Activated T-cell treated with anti-CD3 and anti-CD28 coated beads, Interleukin-2, amount 50 U/mL, for 72 hours (primary cell): ENCODE measurements around the gene MICAL2. TPM values are rescaled to one million over a fixed set of nuclear protein-coding genes. Genes with fewer than 3 reads are reported as not detected.
A peak's percentile ranks its signal among the peaks of the same experiment; 100 is the strongest.
"Not testable (repeated sequence)": the region's sequence is repeated elsewhere in the genome, so short reads cannot be mapped to it uniquely, and the experiment has no call there.

ENCODE experiments used
- ATAC-seq, 2 donors: fragments of 150-1000 bp; cut with Tn5 transposase; replicated peaks in 1 of 2; 2 replicates each; pipeline ENCODE4 v1.10.0; 2021; ENCODE audit warnings: moderate library complexity in 2 of 2, mild to moderate bottlenecking in 1 of 2
- DNase-seq, 2 donors: peaks; one replicate each; pipeline ENCODE4 v3.0.0; 2021 to 2022; ENCODE audit warnings: mixed read lengths in 1 of 2
- H3K27ac Mint-ChIP-seq: one replicate; pipeline ENCODE4 v1.8.0; 2022; ENCODE audit warnings: mild to moderate bottlenecking, moderate library complexity, mixed read lengths
- H3K27me3 Mint-ChIP-seq: one replicate; pipeline ENCODE4 v1.8.0; 2022; ENCODE audit warnings: low read depth, mixed read lengths
- H3K36me3 Mint-ChIP-seq, 2 donors: one replicate each; pipeline ENCODE4 v1.8.0; 2022; ENCODE audit warnings: mixed read lengths in 2 of 2, mild to moderate bottlenecking in 1 of 2; ENCODE audit not compliant: insufficient read depth in 2 of 2
- H3K4me1 Mint-ChIP-seq: one replicate; pipeline ENCODE4 v1.8.0; 2022; ENCODE audit warnings: low read depth, mixed read lengths
- H3K4me3 Mint-ChIP-seq, 2 donors: one replicate each; pipeline ENCODE4 v1.8.0; 2022; ENCODE audit warnings: mild to moderate bottlenecking in 2 of 2, mixed read lengths in 2 of 2, moderate library complexity in 2 of 2
- H3K9me3 Mint-ChIP-seq, 2 donors: one replicate each; pipeline ENCODE4 v1.8.0; 2022; ENCODE audit warnings: mixed read lengths in 2 of 2
- total RNA-seq, 2 donors: library from RNA; stranded (reverse); gene quantifications; one replicate each; pipeline ENCODE4 v1.2.3, GENCODE V29; 2022

Gene MICAL2
- total RNA-seq, 2 donors from 2014 or later, result 227 to 322 TPM

DNA sequence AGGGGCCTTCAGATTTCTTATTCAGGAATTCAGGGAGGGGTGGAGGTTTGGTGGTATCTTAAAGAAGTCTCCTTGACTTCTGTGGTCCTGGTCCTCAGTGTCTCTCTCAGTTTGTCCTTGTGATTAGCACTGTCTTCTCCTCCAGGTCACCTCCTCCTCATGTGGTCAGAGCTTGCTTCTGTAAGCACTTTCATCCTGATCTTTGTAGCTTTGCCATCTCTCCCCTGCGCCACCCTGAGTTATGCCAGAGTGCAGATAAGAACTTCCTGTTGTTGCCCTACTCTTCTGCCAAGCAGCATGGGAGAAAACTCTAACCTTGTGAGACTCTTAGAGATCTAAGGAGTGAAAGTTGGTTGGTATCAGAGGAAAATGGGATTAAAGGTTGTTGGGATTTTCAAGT, 30.9 kb downstream of the MICAL2 start:
- Mint-ChIP-seq H3K9me3 (no peaks in the 10 kb centered on the region), H3K27ac (peak overlapping the region; percentile 16), H3K36me3 (peaks cover 9 to 26% of the 10 kb centered on the region in 2 donors), H3K4me1 (peaks cover 66% of the 10 kb centered on the region), H3K4me3 (peak overlapping the region in 1 of 2 donors; percentile 8), H3K27me3 (no peaks in the 10 kb centered on the region)
- ATAC-seq (peak in 1 of 2 donors; percentile 2), DNase-seq (no peak)

- Mint-ChIP-seq H3K4me1 (peaks cover 66% of the 10 kb centered on the region), H3K36me3 (peaks cover 10 to 27% of the 10 kb centered on the region in 2 donors), H3K4me3 (no peak overlapping the region), H3K9me3 (no peaks in the 10 kb centered on the region), H3K27me3 (no peaks in the 10 kb centered on the region), H3K27ac (peak overlapping the region; percentile 25)
- ATAC-seq (peak in 1 of 2 donors; percentile 17), DNase-seq (no peak)
Observed at GRCh38 chr11:12142176-12142575, 31.8 kb downstream of the MICAL2 start.

DNA sequence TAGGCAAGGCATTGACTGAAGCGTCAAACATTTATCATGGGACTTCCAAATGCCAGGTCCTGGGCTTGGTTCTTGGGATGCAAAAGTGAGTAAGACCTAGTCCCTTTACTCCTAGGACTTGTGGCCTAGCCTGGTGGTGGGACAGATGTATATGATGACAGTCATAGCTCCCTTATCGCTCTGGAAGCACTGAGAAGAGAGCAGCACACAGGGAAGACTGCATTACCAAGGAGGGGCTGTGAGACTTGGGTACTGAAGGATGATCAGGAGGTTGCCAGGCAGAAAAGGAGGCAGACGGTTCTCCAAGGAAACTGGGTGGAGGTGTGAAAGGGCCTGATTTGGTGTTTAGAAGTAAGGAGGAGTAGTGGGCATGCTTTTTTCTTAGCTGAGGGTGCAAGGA, 32.5 kb downstream of the MICAL2 start:
- DNase-seq (no peak), ATAC-seq (no peak)
- Mint-ChIP-seq H3K4me3 (peak overlapping the region; percentile 24 to 59), H3K27me3 (no peaks in the 10 kb centered on the region), H3K36me3 (peaks cover 10 to 27% of the 10 kb centered on the region in 2 donors), H3K27ac (no peak overlapping the region), H3K9me3 (no peaks in the 10 kb centered on the region), H3K4me1 (peaks cover 72% of the 10 kb centered on the region)

- H3K36me3 Mint-ChIP-seq, result peaks cover 10 to 32% of the 10 kb centered on the region in 2 donors
- peak overlapping the region; percentile 56 to 75 for H3K4me3 Mint-ChIP-seq
- no peak for DNase-seq
- H3K9me3 Mint-ChIP-seq, result no peaks in the 10 kb centered on the region
- H3K27me3 Mint-ChIP-seq, result no peaks in the 10 kb centered on the region
- peak overlapping the region; percentile 97 for H3K27ac Mint-ChIP-seq
- H3K4me1 Mint-ChIP-seq, result peaks cover 75% of the 10 kb centered on the region
- ATAC-seq, result no peak
Observed at GRCh38 chr11:12143461-12144258, 33.3 kb downstream of the MICAL2 start.

DNA sequence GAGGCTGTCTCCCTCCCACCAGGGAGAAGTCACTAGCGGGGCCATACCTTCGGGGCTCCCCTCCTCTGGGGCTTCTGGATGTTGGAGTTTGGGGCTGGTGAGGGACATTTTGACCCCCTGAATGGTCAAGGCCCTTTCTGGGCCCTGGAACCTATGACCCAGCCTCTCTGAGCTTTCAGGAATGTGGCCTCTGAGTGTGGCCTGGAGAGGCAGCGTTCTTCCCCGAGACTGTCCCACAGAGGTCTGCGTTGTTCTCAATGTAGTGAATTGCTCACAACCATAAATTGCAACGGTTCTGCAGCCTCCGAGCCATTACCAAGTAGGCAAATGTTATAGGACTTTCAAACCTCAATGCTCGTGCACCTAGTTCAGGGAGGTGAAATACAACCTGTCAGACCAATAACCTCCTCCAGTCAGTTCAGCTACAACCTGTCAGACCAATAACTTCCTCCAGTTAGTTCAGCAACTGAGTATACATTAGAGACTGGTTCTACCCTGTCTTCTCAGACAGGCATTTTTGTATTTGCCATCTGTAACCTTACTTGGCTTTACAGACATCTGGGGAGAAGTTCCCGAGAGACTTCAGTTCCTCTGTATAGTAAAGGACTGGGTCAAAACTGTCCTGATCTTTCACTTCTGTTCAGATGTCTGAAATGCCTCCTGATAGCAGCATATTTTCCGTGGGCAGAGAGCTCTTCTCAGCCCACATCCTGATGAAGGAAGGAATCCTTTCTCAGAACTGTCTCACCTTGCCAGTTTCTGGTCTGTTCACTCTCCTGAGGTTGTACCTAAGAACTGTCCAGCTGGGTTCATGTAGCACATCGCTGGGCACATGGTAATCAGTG, 34.2 kb downstream of the MICAL2 start:
- Mint-ChIP-seq H3K36me3 (peaks cover 8 to 30% of the 10 kb centered on the region in 2 donors), H3K27ac (peak overlapping the region; percentile 97), H3K4me3 (peak overlapping the region; percentile 27 to 75), H3K9me3 (no peaks in the 10 kb centered on the region), H3K27me3 (no peaks in the 10 kb centered on the region), H3K4me1 (peaks cover 84% of the 10 kb centered on the region)
- DNase-seq (no peak), ATAC-seq (peak; percentile 31 to 42)

- H3K36me3 Mint-ChIP-seq, result peaks cover 5 to 22% of the 10 kb centered on the region in 2 donors
- not testable (repeated sequence) for DNase-seq, ATAC-seq, H3K4me3 Mint-ChIP-seq, H3K9me3 Mint-ChIP-seq, H3K27ac Mint-ChIP-seq, H3K27me3 Mint-ChIP-seq
- H3K4me1 Mint-ChIP-seq, result peaks cover 86% of the 10 kb centered on the region
Observed at GRCh38 chr11:12146678-12147077, 36.3 kb downstream of the MICAL2 start.

- ATAC-seq, result no peak
- peak overlapping the region; percentile 96 for H3K27ac Mint-ChIP-seq
Observed at GRCh38 chr11:12147827-12148226, 37.4 kb downstream of the MICAL2 start.

GRCh38 chr11:12148466-12148865, 38.1 kb downstream of the MICAL2 start:
- no peaks in the 10 kb centered on the region for H3K9me3 Mint-ChIP-seq

More at GRCh38 chr11:12147827-12148226, 37.4 kb downstream of the MICAL2 start:
- H3K4me1 Mint-ChIP-seq, result peaks cover 86% of the 10 kb centered on the region
- peak overlapping the region; percentile 1 to 73 for H3K4me3 Mint-ChIP-seq
- H3K27me3 Mint-ChIP-seq, result no peaks in the 10 kb centered on the region
- DNase-seq, result no peak
- H3K9me3 Mint-ChIP-seq, result no peaks in the 10 kb centered on the region
- H3K36me3 Mint-ChIP-seq, result peaks cover 8 to 21% of the 10 kb centered on the region in 2 donors

DNA sequence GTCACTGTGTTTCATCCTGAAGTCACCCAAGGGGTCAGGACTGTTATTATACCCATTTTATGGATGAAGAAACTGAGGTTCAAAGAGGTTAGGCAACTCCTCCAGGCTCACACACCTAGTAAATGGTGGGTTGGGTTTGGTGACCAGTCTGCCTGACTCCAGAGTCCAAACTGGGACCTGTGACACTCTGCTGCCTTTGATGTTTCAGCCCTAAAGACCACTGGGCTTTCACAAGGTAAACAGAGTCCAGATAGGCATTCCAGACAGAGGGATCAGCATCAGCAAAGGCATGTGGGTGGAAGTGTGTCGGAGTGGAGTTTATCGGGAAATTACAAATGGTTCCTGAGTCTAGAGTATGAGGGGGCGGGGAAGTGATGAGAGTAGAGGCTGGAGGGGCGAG, 38.5 kb downstream of the MICAL2 start:
- Mint-ChIP-seq H3K27ac (peak overlapping the region; percentile 96), H3K9me3 (no peaks in the 10 kb centered on the region), H3K4me1 (peaks cover 86% of the 10 kb centered on the region), H3K27me3 (no peaks in the 10 kb centered on the region), H3K36me3 (peaks cover 10 to 18% of the 10 kb centered on the region in 2 donors), H3K4me3 (peak overlapping the region; percentile 67 to 73)
- DNase-seq (no peak), ATAC-seq (no peak)

More at GRCh38 chr11:12148466-12148865, 38.1 kb downstream of the MICAL2 start:
- Mint-ChIP-seq H3K27me3 (no peaks in the 10 kb centered on the region), H3K27ac (peak overlapping the region; percentile 96), H3K36me3 (peaks cover 5 to 16% of the 10 kb centered on the region in 2 donors), H3K4me1 (peaks cover 86% of the 10 kb centered on the region), H3K4me3 (peak overlapping the region; percentile 67 to 73)
- ATAC-seq (no peak), DNase-seq (peak in 1 of 2 donors; percentile 47)

DNA sequence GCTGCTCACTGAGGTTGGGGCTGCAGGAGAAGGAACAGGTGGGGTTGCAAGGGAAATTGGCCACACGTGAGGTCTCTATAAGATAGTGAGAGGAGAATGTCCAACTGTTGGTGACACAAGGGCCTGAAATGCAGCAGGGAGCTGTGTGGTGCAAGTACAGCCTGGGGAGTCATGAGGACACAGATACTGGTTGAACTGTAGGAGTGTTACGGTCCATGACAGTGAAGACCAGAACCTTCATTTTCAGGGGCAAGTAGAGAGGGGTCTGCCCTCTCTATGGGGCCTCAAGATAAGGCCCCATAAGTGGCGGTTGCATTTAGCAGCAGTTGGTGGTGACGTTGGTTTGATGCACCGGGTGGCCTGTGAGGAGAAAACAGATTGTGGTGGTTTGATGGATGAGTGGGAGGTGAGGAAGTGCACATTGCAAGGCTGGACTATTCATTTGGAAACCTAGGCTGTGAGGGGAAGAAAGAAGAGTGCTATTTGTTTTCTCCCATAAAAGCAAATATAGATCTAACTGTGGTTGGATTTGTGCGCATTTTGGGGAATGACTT, 39.4 kb downstream of the MICAL2 start:
- Mint-ChIP-seq H3K4me3 (peak overlapping the region; percentile 67 to 73), H3K4me1 (peaks cover 86% of the 10 kb centered on the region), H3K27ac (peak overlapping the region; percentile 96), H3K27me3 (no peaks in the 10 kb centered on the region), H3K9me3 (no peaks in the 10 kb centered on the region), H3K36me3 (peaks cover 10 to 20% of the 10 kb centered on the region in 2 donors)
- DNase-seq (peak; percentile 71 to 84), ATAC-seq (peak; percentile 61 to 66)

DNA sequence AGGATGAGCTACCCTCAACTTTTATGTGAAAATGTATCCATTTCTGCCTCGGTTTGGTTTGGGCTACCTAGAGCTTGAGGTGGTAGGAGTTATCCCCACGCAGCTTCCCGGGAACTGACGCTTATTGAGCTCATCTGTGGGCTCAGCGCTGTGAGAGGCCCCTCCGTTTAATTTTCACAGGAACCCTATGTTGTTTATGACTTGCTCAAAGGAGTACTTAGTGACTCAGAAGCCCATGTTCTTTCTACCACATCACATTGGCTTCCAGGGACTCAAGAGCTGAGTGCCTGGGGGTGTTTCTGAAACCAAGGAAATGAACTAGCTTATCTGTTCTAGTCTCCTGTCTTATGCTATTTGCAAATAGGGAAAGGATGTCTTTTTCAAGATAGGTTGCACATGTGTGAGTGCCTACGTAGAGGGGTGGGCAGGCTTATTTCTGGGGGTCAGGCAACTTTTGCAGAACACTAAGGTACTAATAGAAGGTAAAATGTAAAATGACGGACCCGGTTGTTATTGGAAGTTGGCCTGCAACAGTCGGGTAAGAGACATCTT, 40.5 kb downstream of the MICAL2 start:
- Mint-ChIP-seq H3K27me3 (no peaks in the 10 kb centered on the region), H3K27ac (peak overlapping the region; percentile 96), H3K9me3 (no peaks in the 10 kb centered on the region), H3K4me1 (peaks cover 86% of the 10 kb centered on the region), H3K4me3 (peak overlapping the region; percentile 67 to 73), H3K36me3 (peaks cover 13 to 20% of the 10 kb centered on the region in 2 donors)
- DNase-seq (peak; percentile 67 to 86), ATAC-seq (peak; percentile 81 to 88)

DNA sequence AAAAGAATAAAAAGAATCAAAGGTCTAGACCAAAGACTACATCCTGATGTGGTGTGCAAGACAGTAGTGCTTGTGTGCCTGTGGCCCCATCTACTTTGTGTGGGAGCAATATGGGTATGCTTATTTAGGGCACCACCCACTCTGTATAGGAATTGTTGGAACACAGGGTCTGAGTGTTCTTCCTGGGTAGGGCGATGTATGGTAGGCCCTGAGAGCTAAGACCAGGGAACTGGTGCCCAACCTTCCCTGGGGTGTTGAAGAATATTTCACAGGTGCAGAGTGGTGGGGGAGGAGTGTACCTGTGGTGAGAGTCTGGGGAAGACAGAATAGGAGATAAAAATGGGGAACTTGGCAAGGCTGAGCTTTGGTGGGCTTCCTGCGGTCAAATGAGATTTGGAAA, 41.9 kb downstream of the MICAL2 start:
- no peak for ATAC-seq
- peaks cover 10 to 21% of the 10 kb centered on the region in 2 donors for H3K36me3 Mint-ChIP-seq
- H3K4me1 Mint-ChIP-seq, result peaks cover 99% of the 10 kb centered on the region
- no peak overlapping the region for H3K27ac Mint-ChIP-seq
- H3K9me3 Mint-ChIP-seq, result peaks cover 0 to 2% of the 10 kb centered on the region in 2 donors
- H3K27me3 Mint-ChIP-seq, result no peaks in the 10 kb centered on the region
- DNase-seq, result no peak
- H3K4me3 Mint-ChIP-seq, result peak overlapping the region; percentile 21 to 34
